ENCODE data around the gene MYO1D.

Gene MYO1D

DNA sequence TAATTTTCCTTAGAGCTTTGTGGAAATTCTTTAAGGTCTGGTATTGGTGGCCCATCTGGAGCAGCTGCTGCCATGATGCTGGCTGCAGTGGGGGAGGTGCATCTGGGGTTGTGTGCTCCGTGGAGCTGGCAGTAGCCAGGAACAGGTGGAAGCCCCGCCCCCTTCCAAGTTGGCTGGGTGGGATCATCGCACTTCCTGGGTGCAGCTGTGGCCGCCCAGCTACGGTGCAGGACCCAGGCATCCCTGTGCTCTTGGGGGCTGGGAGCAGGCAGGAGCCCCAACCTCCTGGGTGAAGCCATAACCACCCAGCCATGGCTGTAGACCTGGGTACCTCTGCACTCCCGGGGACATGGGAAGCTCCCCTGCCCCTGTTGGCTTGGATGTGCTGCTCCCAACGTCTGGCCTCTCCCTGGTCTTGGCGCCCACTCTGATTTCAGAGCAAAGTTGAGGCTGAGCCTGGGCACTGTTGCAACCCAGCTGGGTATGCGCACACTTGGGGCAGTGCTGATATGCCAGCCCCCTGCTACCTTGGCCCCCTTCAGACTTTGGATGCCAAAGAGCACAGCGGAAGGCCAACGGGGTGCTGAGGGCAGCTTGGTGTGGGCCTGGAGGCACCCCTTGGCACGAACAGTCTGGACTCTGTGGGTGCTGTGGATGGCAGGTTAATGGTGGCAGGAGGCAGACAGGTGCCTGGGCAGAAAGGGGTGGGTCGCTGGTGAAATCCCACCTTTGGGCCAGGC is 145.2 kb downstream of the MYO1D start:
- no peak overlapping the region for H3K4me3 ChIP-seq (ENCODE audit: low read depth, low read length)
- TF ChIP-seq, protein P1, sequence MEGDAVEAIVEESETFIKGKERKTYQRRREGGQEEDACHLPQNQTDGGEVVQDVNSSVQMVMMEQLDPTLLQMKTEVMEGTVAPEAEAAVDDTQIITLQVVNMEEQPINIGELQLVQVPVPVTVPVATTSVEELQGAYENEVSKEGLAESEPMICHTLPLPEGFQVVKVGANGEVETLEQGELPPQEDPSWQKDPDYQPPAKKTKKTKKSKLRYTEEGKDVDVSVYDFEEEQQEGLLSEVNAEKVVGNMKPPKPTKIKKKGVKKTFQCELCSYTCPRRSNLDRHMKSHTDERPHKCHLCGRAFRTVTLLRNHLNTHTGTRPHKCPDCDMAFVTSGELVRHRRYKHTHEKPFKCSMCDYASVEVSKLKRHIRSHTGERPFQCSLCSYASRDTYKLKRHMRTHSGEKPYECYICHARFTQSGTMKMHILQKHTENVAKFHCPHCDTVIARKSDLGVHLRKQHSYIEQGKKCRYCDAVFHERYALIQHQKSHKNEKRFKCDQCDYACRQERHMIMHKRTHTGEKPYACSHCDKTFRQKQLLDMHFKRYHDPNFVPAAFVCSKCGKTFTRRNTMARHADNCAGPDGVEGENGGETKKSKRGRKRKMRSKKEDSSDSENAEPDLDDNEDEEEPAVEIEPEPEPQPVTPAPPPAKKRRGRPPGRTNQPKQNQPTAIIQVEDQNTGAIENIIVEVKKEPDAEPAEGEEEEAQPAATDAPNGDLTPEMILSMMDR (IDR thresholded peaks at IDR 0.05; ENCODE audit: control insufficient read depth, extremely low read depth, insufficient read depth), result no peak
- no peak for DNase-seq (ENCODE audit: low read depth)

- no peak overlapping the region for H3K4me3 ChIP-seq (ENCODE audit: low read depth, low read length)
- TF ChIP-seq, protein P1 (IDR thresholded peaks at IDR 0.05; ENCODE audit: control insufficient read depth, extremely low read depth, insufficient read depth), result no peak
- DNase-seq (ENCODE audit: low read depth), result no peak
Observed at GRCh38 chr17:32727681-32728080, 149.2 kb downstream of the MYO1D start.

GRCh38 chr17:32725697-32726096 is 151.2 kb downstream of the MYO1D start:
- DNase-seq (ENCODE audit: low read depth), result no peak
- H3K4me3 ChIP-seq (ENCODE audit: low read depth, low read length), result no peak overlapping the region
- TF ChIP-seq, protein P1 (IDR thresholded peaks at IDR 0.05; ENCODE audit: control insufficient read depth, extremely low read depth, insufficient read depth), result no peak

DNA sequence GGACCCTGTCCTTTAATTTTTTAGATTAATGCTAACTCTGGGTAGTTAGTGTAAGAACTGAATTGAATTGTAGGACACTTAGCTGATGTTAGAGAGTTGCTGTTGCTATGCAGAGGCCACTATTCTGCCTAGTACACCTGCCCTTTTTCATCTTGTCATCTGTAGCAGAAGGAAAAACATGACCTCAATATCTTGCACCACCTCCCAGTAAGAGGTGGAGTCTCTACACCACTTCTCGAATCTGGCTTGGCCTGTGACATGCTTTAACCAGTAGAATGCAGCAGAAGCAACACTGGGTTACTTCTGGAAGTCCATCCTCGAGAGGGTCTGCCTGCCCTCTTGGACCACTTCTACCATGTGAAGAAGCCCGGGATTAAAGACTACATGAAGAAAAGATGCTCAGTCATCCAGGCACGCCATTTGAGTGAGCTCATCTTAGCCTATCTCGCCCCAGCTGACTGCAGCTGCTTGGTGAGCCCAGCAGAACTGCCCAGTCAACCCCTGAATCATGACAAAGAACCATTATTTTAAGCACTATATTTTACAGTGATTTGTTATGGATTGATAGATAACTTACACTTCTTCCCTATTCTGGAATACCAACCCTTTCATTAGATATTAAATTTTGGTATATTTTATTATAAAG is 153.5 kb downstream of the MYO1D start:
- no peak for DNase-seq (ENCODE audit: low read depth)
- TF ChIP-seq, protein P1 (IDR thresholded peaks at IDR 0.05; ENCODE audit: control insufficient read depth, extremely low read depth, insufficient read depth), result no peak
- no peak overlapping the region for H3K4me3 ChIP-seq (ENCODE audit: low read depth, low read length)

DNA sequence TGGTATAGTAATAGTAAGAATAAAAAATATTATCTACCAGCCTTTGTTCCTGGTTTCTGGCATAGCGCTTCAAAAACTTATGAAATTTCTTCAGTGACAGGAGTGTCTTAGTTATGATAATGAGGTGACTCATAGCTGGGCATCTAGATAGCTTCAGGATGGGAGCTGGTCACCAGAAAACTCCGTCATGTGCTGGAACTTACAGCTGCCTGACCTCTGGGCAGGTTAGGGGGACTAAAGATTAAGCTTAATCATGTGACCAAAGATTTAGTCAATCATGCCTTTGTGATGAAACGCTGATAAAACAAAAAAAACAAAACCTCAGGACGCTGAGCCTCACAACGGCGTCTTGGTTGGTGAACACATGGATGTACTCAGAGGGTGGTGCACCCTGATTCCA is 154.2 kb downstream of the MYO1D start:
- DNase-seq (ENCODE audit: low read depth), result no peak
- TF ChIP-seq, protein P1 (IDR thresholded peaks at IDR 0.05; ENCODE audit: control insufficient read depth, extremely low read depth, insufficient read depth), result no peak
- no peak overlapping the region for H3K4me3 ChIP-seq (ENCODE audit: low read depth, low read length)

- no peak for DNase-seq (ENCODE audit: low read depth)
- TF ChIP-seq, protein P1 (IDR thresholded peaks at IDR 0.05; ENCODE audit: control insufficient read depth, extremely low read depth, insufficient read depth), result no peak
- H3K4me3 ChIP-seq (ENCODE audit: low read depth, low read length), result no peak overlapping the region
Observed at GRCh38 chr17:32720671-32721070, 156.3 kb downstream of the MYO1D start.
